GM11168 (cell line): Measurements from ENCODE around the gene ENTHD1.

Source experiments
- in situ Hi-C: fragments of 300-500 bp; cut with MboI; formaldehyde crosslinking; loops from one replicate; pipeline ENCODE4 v1.12.0; 2022; ENCODE audit warnings: low sequenced_read_pairs; ENCODE audit not compliant: unreplicated experiment

Gene ENTHD1

DNA sequence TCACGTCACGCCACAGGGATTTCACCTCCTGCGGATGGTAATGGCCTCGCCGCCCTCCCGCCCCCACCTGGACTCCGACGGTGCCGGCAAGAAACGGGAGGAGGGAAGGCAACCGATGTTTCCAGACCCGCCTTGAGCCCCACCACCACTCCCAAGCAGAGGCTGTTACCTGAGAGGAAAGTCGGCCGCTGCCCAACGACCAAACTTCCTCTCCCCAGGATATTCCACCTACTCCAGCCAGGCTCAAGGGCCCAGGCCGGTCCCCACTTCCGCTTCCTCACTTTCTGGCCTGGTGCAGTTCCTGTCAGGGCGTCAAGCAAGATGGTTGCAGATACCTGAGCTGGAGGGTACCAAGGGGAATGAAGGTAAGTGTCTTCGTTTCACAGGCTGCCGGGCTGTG lies at the start of gene ENTHD1:
Gene ENTHD1, minus strand, starts transcription at position 235 of the 400 bp plus-strand sequence. CDS start 6,012 bp downstream, outside the sequence.
- in situ Hi-C loops, result no loop called here

DNA sequence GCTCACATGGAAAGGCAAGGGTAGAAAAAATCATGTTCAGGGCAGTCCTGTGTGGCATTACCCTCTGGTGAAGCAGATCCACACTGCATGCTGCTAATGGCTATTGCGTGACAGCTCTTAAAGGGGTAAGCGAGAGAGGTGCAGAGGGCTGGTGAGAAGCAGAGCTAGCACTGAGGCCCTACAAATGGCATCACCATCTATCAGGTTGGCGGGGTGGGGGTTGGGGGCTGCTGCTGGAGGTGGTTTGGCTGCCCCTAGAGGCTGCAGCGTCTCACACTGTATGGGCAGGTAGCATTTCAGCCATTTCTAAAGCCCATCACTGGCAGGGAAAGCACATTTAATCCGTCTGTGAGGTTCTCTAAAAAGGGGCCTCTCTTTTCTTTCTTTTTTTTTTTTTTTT lies 49.8 kb upstream of the ENTHD1 start:
- in situ Hi-C loops, result no loop called here

- in situ Hi-C loops, result no loop called here
These were observed 49.1 kb upstream of the ENTHD1 start for GRCh38 chr22:39942439-39943230.

GRCh38 chr22:39941601-39942000 lies 48.0 kb upstream of the ENTHD1 start:
- in situ Hi-C loops, result no loop called here

GRCh38 chr22:39940757-39941305 lies 47.3 kb upstream of the ENTHD1 start:
- in situ Hi-C loops, result no loop called here

GRCh38 chr22:39939830-39940229 lies 46.3 kb upstream of the ENTHD1 start:
- in situ Hi-C loops, result no loop called here

DNA sequence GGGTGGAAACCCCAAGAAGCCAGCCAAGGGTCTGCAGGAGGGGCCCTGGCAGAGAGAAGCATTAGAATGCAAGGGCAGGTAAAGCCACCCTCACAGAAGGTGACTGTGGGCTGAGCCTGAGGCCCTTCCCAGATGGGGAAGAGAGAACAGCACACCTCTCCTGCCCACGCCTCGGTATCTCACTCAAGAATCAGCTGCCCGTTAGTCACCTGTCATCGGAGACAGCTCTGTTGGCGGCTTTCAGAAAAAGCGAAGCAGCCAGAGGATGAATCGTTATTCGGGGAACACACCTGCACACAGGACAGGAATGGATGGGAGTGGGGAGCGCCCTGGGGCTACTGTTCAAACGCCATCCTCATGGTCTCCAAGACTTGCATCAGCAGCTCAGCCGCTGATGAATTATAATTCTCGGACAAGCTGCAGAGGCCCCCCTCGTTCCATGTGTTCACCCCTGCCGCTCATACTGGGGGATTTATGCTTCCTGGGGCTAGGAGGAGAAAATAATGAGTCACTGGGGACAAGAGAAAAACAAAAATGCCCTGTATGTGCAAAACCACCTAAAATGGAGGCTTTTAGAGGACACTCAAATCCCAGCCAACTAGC lies 45.0 kb upstream of the ENTHD1 start:
- in situ Hi-C loops, result no loop called here

DNA sequence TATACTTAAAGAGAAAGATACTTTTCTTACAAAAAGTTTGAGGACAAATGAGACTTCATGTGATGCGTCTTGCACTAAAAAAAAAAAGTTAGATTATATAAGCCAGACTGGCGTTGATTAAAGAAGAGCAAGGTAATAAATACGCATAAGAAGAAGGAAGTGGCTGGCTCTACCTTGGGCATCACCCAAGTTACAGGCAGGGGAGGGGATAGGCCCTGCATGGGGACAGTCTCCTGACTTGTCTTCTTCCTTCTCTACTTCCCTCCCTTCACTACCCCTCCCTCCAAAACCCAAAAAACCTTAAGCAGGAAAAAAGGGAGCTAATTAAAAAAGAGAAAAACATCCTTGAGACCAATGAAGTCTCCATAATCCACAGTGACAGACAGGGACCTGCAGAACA lies 44.3 kb upstream of the ENTHD1 start:
- in situ Hi-C loops, result no loop called here

- in situ Hi-C loops, result no loop called here
These were observed 43.1 kb upstream of the ENTHD1 start for GRCh38 chr22:39936523-39937145.

GRCh38 chr22:39935612-39936011 lies 42.1 kb upstream of the ENTHD1 start:
- in situ Hi-C loops, result no loop called here

- in situ Hi-C loops, result no loop called here
These were observed 41.6 kb upstream of the ENTHD1 start for GRCh38 chr22:39935116-39935515.

DNA sequence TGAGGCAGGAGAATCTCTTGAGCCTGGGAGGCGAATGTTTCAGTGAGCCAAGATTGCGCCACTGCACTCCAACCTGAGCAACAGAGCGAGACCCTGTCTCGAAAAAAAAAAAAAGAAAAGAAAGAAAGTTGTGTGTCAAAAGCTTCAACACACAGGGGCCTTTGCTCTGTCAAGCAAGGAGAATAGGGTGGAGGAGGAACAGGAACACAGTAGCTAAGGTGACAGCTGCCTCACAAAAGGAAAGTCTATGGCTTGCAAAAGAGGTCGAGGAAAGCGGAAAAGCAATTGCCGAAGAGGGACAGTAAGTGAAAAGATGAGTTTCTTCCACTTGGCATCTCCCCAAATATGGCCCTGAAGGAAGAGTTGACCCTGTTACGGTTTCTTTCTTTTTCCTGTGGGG lies 40.2 kb upstream of the ENTHD1 start:
- in situ Hi-C loops, result no loop called here

- in situ Hi-C loops, result no loop called here
These were observed 39.5 kb upstream of the ENTHD1 start for GRCh38 chr22:39932918-39933649.

GRCh38 chr22:39932166-39932565 lies 38.6 kb upstream of the ENTHD1 start:
- in situ Hi-C loops, result no loop called here

DNA sequence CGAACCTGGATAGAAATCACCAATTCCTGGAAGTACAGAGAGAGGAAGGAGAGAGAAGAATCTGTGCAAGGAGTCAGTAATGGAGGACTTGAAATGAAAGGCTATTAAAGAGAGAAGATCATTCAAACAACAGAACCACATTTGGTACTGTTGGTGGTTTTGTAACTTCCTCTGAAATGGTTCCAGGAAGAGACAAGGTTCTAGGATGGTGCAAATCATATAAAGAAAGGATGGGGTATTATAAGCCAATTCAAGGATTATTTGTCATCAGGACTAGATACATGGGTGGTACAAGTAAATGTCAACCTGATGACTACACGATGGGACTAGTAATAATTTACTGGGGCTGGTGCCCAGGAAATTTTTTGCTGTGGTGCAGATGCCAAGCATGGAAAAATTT lies 37.7 kb upstream of the ENTHD1 start:
- in situ Hi-C loops, result no loop called here

GRCh38 chr22:39928536-39929520 lies 35.3 kb upstream of the ENTHD1 start:
- in situ Hi-C loops, result loop anchor here (10.0 kb wide), 1 partner anchor 86 kb away; no protein-coding TSS in a partner anchor

- in situ Hi-C loops, result loop anchor here (10.0 kb wide), 1 partner anchor 87 kb away; no protein-coding TSS in a partner anchor
These were observed 34.0 kb upstream of the ENTHD1 start for GRCh38 chr22:39927544-39927943.

GRCh38 chr22:39926753-39927152 lies 33.2 kb upstream of the ENTHD1 start:
- in situ Hi-C loops, result loop anchor here (10.0 kb wide), 1 partner anchor 88 kb away; no protein-coding TSS in a partner anchor
